NCI-H2196 treated with DMSO at 0.1 percent for 48 hours (cell line): ENCODE results near the gene MTX2.
"Not testable (repeated sequence)": the region's sequence is repeated elsewhere in the genome, so short reads cannot be mapped to it uniquely, and the experiment has no call there.

ENCODE experiments used
- DNase-seq: peaks from one replicate; lab custom pipeline; 2025; ENCODE audit not compliant: unreplicated experiment; lab: John Stamatoyannopoulos, UW

Gene MTX2

DNA sequence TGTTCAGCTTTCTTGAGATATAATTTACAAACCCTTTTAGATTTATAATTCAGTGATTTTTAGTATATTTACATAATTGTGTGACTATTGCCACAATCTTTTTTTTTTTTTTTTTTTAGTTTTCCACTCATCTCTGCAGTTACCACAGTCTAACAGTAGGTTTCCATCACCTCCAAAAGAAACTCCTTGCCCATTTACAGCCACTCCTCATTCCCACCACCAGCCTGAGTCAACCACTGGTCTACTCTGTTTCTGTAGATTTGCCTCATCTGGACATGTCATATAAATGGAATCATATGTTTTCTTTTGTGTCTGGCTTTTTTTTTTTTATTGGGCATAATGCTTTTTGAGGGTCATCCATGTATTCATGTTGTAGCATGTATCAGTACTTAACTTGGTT is 16.1 kb downstream of the MTX2 start:
- no peak for DNase-seq

DNA sequence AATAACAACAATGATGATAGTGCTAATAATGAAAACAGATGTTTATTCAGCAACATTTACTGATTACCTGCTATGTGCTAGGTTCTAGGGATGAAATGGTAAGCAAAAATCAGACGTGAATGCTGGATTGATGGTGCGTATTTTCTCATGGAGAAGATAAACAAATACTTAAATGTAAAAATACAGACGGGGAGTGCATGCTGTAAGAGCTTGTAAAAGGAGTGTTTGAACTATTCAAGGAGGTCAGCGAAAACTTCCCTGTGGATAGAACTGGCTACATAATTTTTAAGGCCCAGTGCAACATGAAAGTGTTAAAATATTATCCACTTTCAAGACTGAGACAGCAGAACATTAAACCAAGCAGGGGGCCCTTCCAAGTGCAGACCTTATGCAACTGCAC is 22.1 kb downstream of the MTX2 start:
- no peak for DNase-seq

DNA sequence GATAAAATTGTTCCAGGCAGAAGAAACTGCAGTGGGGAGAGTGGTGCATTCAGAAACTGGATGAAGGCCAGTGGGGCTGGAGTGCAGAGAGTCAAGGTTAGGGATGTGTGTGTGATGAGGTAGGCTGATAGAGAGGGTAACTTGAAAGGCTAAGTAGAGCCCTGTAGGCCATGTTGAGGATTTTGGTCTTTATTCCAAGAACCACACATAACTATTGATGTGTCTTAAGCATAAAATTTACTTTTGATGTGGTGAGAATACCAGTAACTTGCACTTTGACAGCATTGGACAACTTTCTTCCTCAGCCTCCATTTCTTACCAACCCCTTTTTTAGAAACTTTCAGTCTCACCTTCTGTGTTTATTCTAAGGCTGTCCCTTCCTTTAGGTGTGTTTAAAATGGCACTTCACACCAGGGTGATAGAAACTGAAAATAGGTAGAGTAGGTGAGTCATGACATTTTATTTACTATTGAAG is 22.6 kb downstream of the MTX2 start:
- DNase-seq, result no peak

DNA sequence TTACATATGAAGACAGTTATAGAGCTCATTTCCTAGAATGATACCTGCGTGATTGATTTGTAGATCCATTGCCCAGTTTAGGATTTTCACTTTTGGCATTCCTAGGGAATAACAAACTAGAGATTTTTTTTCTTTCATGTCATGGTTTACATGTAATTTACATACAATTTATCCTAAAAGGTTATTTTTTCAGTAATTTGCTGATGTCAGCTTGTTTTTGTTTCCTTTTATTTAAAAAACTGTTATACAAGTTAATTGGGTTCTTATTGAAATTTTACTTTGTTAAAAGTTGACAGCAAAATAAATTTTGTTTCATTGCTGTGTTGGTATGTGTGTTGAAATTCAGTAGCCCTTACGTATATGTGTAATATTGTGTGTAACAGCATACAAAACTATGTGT is 23.4 kb downstream of the MTX2 start:
- no peak for DNase-seq

DNA sequence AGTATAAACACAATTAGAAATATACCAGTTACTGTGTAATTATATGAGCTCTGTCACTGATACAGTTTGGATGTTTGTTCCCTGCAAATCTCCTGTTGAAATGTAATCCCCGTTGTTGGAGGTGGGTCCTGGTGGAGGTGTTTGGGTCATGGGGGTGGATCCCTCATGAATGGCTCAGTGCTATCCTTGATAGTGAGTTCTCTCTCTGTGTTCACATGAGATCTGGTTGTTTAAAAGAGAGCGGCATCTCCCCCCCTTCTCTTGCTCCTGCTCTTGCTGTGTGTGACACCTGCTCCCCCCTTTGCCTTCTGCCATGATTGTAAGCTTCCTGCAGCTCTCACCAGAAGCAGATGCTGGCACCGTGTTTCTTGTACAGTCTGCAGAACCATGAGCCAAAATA is 24.1 kb downstream of the MTX2 start:
- no peak for DNase-seq

DNA sequence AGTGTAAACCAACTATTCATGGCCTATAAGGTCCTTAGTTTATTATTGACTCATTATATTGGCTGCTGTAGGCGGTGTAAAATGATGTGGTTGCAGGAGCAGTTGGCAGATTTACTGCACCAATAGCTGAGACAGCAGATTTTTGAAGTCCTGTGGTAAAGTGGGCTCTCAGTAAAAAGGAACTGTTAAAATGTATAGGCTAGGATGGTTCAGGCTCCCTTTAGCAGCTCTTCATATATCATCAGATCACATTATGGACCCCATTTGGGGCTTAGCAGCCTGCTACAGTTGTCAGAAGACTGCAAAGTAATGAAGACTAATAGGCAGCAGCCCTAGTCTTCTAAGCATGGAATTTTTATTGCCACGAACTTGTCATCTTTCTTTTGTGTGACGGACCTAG is 27.8 kb downstream of the MTX2 start:
- no peak for DNase-seq

DNA sequence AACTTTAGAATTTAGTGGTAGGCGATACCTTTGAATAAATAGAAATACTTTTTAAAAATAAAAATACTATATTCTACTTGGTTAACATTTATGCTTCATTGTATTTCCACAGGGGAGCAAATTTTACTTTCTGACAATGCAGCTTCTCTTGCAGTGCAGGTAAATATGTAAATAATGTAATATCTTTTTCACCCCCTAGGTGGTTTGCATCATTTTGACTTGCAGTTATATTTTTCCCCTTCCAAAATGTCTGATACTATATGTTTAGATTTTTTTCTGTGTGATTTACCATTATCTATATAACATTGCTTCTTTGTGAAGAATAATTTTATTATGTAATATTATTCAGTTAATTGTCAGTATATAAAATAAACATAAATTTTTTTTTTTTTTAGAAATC is 28.5 kb downstream of the MTX2 start:
- no peak for DNase-seq

DNA sequence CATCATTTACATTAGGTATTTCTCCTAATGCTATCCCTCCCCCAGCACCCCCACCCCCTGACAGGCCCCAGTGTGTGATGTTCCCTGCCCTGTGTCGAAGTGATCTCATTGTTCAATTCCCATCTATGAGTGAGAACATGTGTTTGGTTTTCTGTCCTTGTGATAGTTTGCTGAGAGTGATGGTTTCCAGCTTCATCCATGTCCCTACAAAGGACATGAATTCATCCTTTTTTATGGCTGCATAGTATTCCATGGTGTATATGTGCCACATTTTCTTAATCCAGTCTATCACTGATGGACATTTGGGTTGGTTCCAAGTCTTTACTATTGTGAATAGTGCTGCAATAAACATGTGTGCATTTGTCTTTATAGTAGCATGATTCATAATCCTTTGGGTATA is 36.8 kb downstream of the MTX2 start:
- DNase-seq, result not testable (repeated sequence)

DNA sequence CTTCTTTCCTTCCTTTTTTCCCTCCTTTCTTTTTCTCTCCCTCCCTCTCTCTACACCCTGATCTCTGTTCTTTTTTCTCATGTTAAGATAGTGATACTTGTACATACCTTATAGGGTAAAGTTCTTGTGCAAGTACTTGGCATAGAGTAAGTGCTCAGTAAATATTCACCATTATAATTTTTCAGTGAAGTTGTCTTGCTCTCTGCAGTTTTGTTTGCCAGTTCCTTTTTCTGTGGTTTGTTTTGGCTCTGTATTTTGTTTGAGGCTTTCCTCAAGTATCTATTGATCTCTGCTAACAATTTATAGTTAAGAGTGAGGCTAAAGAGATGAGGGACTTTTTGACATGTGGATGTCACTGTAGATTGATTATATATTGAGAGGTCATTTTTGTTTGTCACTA is 48.0 kb downstream of the MTX2 start:
- peak; percentile 24 for DNase-seq

DNA sequence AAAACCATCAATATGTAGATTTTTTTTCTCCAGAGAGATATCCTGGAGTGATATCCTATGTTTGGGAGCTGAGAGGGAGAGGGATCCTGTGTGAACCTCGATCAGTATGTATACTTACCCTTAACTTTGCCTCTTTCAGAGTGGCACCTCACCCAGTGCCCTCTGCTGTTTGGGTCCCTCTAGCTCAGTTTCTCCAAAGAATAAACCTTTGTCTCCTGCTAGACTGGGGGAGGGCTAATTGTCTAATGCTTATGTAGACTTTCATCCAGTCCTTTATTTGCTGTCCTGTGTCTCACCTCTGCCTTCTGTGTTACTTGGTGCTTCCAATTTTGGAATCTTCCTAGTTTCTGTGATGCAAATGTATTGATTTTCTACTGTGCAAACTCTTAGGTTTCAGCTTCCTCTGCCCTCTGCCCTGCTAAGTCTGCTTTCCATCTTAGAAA is 48.4 kb downstream of the MTX2 start:
- no peak for DNase-seq

DNA sequence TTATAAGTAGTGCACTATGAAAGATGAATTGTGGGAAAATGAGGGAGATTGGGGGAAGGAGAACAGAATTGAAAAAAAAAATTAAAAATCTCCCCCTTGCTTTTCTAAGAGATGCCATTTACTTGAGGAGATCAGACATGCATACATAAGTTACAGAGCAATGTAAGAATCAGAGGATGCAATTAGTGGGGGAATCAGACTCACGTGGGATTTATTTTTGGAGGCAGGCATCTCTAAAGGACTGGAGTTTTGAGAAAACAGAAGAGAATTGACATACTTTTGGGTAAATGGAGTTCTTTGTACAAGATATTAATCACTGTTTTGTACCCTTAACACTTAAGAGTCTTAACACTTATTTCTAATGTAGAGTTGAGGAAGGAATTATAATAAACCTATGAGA is 52.7 kb downstream of the MTX2 start:
- no peak for DNase-seq

DNA sequence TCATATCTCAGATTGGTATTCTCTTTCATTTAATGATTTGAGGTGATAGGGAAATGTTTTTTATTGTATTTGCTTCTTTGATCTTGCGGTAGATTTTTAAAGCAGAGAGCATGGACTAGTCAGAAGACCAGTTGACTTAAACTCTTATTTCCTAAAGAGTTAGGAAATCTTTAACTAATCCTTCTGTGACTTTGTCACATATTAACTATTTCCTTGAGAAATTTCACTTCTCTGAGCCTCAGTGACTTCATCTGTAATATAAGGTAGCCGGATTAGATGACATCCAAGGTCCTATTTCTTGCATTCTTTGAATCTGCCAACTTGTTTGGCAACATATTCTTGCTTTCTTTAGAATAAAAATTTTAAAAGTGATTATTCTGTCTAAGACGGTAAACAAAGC is 55.6 kb downstream of the MTX2 start:
- DNase-seq, result no peak

DNA sequence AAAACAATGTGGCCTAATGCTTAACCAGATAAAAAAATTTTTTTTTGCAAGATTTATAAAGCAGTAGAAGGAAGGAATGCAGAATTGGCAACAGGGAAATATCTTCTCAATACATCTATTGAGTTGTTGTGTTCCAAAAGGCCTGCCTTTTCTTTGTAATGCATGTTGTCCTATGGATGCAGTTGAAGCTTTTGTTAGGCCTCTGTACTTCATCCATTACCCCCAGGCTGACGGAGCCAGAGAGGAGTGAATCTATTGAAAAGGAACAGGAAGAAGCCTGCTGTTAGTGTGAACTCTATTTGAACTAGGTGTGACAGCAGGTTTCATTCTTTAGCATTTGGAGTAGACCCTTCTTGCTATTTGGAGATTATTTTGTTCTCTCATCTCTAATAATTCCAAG is 56.5 kb downstream of the MTX2 start:
- no peak for DNase-seq

DNA sequence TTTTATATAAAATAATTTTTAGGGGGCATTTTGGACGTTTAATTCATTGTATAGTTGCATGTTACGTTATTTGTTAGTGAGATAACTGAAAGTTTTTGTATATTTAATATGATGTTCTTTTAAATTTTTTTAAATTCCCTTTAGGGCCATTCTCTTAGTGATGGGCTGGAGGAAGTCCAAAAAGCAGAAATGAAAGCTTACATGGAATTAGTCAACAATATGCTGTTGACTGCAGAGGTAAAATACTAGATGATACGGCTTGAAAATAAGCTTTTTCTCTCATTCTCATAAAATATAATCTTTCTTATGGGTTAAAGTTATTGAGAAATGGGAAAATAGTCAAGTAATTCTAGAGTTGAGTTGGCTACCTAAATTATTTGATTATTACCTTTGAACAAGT is 58.9 kb downstream of the MTX2 start:
- DNase-seq, result no peak

DNA sequence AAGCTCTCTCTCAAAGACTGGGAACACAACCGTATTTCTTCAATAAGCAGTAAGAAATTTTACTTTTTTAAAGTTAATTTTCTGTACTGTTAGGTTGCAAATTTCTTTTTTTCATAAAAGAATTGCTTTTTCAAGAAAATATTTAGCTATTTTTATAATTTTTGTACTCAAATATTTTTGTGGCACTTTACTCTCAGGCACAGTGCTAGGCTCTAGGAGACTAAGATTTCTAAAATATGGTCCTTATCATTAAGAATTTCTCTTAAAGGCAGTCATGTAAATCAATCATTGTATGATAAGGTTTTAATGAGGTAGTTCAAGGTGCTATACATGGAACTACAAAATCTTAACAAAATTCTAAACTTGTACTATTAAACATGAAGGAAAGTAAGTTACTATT is 61.4 kb downstream of the MTX2 start:
- no peak for DNase-seq

DNA sequence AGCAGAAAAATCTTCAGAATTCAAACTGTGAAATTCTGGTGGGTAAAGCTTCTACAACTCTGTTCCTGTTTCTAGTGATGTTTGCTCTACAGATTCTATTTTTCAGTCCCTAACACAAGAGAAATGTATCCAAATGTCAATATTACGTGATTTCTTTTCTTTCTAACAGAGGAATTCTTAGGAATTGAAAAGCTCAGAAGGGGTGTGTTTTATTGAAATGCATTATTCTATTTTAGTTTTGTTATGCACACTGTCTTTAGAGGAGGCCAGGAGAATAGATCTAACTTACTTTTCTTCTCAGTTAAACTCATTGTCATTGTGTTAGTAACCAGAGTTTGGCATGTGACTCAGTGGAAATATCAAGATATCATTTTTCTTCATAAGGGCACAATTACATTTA is 62.4 kb downstream of the MTX2 start:
- no peak for DNase-seq

DNA sequence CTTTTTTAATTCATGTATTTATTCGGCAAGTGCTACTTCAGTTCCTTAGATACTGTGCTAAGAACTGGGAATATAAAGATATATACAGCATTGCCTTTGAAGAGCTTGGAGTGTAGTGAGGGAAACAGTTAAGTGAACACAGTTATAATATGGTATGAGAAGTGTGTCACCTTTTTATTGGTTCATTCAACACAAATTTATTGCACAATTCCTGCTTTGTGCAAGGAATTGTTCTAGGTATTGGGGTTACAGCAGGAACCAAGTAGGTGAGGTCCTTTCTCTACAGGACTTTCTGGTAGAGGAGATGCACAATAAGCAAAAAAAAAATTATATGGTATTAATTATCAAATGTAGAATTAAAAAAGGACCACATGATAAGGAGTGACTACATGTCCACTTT is 65.5 kb downstream of the MTX2 start:
- no peak for DNase-seq

DNA sequence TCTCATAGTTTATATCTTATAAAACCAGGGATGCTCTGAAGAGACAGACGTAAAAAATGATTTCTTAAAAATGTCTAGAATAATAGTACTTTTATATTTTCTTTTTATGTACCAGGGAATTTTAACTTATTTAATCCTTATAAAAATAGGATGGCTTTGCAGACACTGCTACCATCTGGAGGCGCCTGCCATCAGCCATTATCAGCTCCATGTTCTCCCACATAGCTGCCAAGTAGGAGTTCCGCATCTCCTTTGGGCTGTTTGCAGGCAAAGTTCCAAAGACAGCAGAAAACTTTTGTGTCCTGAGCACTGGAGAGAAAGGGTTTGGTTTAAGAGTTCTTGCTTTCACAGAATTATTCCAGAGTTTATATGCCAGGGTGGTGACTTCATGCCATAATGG is 69.2 kb downstream of the MTX2 start:
- DNase-seq, result no peak

DNA sequence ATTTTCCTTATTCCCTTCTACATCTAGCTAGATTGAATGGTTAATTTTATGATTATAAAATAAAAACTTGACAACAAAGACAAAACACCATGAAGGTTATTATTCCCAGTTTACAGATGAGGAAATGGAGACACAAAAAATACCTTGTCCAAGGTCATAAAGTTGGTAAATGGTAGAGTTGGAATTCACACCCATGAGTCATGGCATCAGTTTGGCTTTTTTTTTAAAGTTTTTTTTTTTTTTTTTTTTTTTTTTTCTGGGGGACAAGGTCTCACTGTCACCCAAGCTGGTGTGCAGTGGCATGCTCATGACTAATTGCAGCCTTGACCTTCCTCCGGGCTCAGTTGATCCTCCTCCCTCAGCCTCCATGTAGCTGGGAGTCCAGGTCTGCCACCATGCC is 70.0 kb downstream of the MTX2 start:
- no peak for DNase-seq

DNA sequence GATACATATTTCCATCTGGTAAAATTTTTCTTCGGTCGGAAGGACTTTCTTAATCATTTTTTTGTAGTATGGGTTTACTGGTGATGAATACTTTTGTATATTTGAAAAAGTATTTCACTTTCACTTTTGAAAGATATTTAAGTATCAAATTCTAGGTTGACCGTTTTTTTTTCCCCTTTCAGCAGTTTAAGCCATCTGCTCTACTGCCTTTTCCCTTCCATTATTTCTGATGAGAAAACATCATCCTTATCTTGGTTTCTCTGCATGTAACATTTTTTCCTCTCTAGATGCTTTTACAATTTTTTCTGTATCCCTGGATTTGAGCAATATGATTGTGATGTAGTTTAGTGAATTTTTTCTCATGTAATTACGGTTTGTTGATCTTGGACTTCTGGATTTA is 87.0 kb downstream of the MTX2 start:
- DNase-seq, result no peak

DNA sequence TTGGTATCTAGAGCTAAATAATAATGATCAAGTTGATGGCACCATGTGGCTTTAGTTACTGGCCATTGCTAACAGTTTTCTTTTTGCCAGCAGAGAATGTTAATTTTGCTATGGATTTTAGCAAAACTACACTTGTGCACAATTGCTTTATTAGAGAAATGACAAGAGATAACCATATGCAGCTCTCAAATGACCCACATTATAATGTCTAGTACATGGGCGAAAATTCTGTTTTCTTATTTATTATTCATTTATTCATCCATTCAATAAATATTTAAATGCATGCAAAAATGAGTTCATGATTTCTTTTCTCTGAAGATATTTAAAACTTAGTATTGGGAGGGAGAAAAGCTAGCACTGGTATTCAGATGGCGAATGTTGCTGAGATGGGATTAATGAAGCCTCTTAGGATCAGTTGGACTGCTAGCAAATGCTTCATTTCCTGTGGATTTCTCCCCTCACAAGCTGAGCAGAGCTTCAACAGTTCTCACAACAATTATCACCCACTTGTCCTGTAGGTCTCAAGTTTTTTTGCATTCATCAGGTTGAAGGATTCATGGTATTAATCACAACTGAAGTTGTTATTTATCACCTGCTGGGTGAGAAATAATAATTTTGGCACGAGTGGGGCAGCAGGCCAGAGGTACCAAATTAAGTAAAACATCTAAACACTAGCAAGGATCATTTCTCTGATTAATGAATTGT is 95.2 kb downstream of the MTX2 start:
- DNase-seq, result no peak

DNA sequence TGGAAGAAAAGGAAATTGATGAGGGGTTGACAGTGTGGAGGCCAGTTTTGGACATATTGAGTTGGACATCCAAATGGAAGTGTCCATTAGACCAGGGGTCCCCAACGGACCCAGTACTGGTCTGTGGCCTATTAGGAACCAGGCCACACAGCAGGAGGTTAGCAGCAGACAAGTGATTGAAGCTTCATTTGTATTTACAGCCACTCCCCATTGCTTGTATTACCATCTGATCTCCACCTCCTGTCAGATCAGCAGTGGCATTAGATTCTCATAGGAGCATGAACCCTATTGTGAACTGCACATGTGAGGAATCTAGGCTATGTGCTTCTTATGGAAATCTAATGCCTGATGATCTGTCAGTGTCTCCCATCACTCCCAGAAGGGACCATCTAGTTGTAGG is 99.1 kb downstream of the MTX2 start:
- no peak for DNase-seq

DNA sequence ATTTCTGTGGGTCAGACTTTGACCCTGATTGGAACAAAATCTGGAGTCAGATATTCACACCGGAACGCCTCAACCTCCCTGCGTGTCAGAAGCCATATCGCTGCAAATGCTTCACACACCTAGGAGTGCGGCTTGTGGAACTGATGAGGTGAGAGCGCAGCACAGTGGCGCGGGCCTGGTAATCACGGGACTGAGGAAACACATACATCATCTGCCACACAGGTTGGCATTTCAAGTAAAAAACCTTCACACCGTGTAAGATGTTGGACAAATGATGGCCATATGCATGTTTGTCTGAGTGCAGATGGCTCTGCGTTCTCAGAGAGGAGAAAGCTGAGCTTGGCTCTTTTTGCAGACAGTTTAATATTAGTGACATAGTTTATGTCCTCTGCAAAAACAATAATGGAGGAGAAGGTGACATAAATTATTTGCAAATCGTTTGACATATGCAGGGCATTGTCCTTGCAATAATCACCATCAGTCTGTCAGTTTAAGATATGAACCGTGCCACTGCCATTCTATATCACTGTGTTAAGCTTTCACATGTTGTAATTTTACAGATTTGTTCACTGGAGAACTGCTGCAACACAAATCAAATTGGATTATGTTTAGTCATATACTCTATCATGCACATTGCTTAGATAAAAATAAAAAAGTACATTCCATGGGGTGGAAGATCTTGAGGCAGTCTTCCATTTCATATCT is 101.4 kb downstream of the MTX2 start:
- DNase-seq, result no peak
